T-helper 1 cell (primary cell): ENCODE results near the gene GOLGA8B.
"Not testable (repeated sequence)": the region's sequence is repeated elsewhere in the genome, so short reads cannot be mapped to it uniquely, and the experiment has no call there.

Experiments used
- DNase-seq, 5 donors: peaks; one replicate each; pipeline ENCODE4 v3.0.0-alpha.2; 2012 to 2020

The GOLGA8B gene

GRCh38 chr15:34554716-34555115, 28.7 kb downstream of the GOLGA8B start:
- not testable (repeated sequence) for DNase-seq

GRCh38 chr15:34554126-34554525, 29.3 kb downstream of the GOLGA8B start:
- DNase-seq = not testable (repeated sequence)

GRCh38 chr15:34550129-34550528, 33.3 kb downstream of the GOLGA8B start:
- DNase-seq = not testable (repeated sequence)

- DNase-seq = not testable (repeated sequence)
Measured at GRCh38 chr15:34549381-34549809, 34.1 kb downstream of the GOLGA8B start.

GRCh38 chr15:34543860-34544649, 39.4 kb downstream of the GOLGA8B start:
- not testable (repeated sequence) for DNase-seq

GRCh38 chr15:34535857-34536256, 47.6 kb downstream of the GOLGA8B start:
- not testable (repeated sequence) for DNase-seq
